CD4-positive, alpha-beta T cell (primary cell): Measurements from ENCODE around the gene FAM161B. TPM values are rescaled to one million over a fixed set of nuclear protein-coding genes. Genes with fewer than 3 reads are reported as not detected.

Source experiments
- ATAC-seq: fragments of 200-7000 bp; cut with Tn5 transposase; one replicate; pipeline ENCODE4 v1.10.0; 2022; ENCODE audit warnings: mild to moderate bottlenecking; ENCODE audit not compliant: poor library complexity
- CTCF ChIA-PET: fragments of 350-600 bp; sonication (Branson Sonifier 250); formaldehyde crosslinking; loops from one replicate; lab custom pipeline; 2021; ENCODE audit warnings: antibody characterized with exemption, inconsistent platforms; lab: Charles Lee
- POLR2A ChIA-PET: fragments of 350-600 bp; sonication (Branson Sonifier 250); formaldehyde crosslinking; loops from one replicate; lab custom pipeline; 2021; ENCODE audit warnings: antibody characterized with exemption, inconsistent platforms; lab: Charles Lee
- DNase-seq, 14 experiments: peaks; one replicate each; pipeline ENCODE4 v3.0.0-alpha.2; 2013 to 2020; ENCODE audit warnings: mixed read lengths in 2 of 14
- H3K27ac ChIP-seq, 2 donors: one replicate each; pipeline versions ENCODE4 v1.5.1 to v1.7.0; 2013; ENCODE audit warnings: low read length in 2 of 2, low read depth in 1 of 2, mild to moderate bottlenecking in 1 of 2
- H3K27me3 ChIP-seq, 2 experiments: 1 replicate in 1 of 2; 2 replicates in 1 of 2; pipeline versions ENCODE4 v1.6.1 to v1.7.0; 2013; ENCODE audit warnings: low read length in 2 of 2, control low read depth in 1 of 2, mild to moderate bottlenecking in 1 of 2, moderate library complexity in 1 of 2; ENCODE audit not compliant: insufficient read depth in 2 of 2, control insufficient read depth in 1 of 2
- H3K36me3 ChIP-seq: one replicate; pipeline ENCODE4 v1.6.1; 2013; ENCODE audit warnings: low read length, control low read depth; ENCODE audit not compliant: insufficient read depth
- H3K4me1 ChIP-seq: one replicate; pipeline ENCODE4 v1.6.1; 2013; ENCODE audit warnings: low read length, control low read depth; ENCODE audit not compliant: insufficient read depth
- H3K4me3 ChIP-seq: one replicate; pipeline ENCODE4 v1.5.1; 2013; ENCODE audit warnings: mild to moderate bottlenecking, low read length, moderate library complexity
- H3K9me3 ChIP-seq, 2 experiments: 1 replicate in 1 of 2; 2 replicates in 1 of 2; pipeline versions ENCODE4 v1.6.1 to v1.7.0; 2013; ENCODE audit warnings: low read length in 2 of 2, mild to moderate bottlenecking in 2 of 2, control low read depth in 1 of 2, moderate library complexity in 1 of 2; ENCODE audit not compliant: control insufficient read depth in 1 of 2, insufficient read depth in 1 of 2
- H3K27ac Mint-ChIP-seq: one replicate; pipeline ENCODE4 v1.8.0; 2020; ENCODE audit warnings: mixed read lengths
- H3K27me3 Mint-ChIP-seq: one replicate; pipeline ENCODE4 v1.8.0; 2021; ENCODE audit warnings: mixed read lengths
- H3K36me3 Mint-ChIP-seq: one replicate; pipeline ENCODE4 v1.8.0; 2021; ENCODE audit warnings: low read depth, mixed read lengths
- H3K4me1 Mint-ChIP-seq: one replicate; pipeline ENCODE4 v1.8.0; 2021; ENCODE audit warnings: low read depth, mixed read lengths
- H3K4me3 Mint-ChIP-seq: one replicate; pipeline ENCODE4 v1.8.0; 2020; ENCODE audit warnings: mild to moderate bottlenecking, mixed read lengths
- H3K9me3 Mint-ChIP-seq: one replicate; pipeline ENCODE4 v1.8.0; 2020; ENCODE audit warnings: mixed read lengths
- CTCF ChIP-seq: fragments of 200-600 bp; IDR thresholded peaks from one replicate; pipeline ENCODE4 v1.8.0; 2022; ENCODE audit warnings: antibody characterized with exemption, mild to moderate bottlenecking
- intact Hi-C, 2 experiments: fragments of 100-400 bp; cut with DNase I in 1 of 2; cut with micrococcal nuclease in 1 of 2; formaldehyde crosslinking; loops; one replicate each; pipeline versions ENCODE4 v1.15.1 to v1.9.0; 2023 to 2025; cut with DNase I, micrococcal nuclease
- total RNA-seq, 174 experiments: library from RNA in 2 of 174; stranded (reverse) in 2 of 174; gene quantifications; one replicate each; pipeline ENCODE4 v1.2.3 and lab custom pipeline; 2021 to 2026

The FAM161B gene
- total RNA-seq, 2 experiments from 2014 or later = 1.5 to 1.7 TPM

GRCh38 chr14:73937012-73937411, 12.9 kb downstream of the FAM161B start:
- H3K36me3 ChIP-seq = peaks cover 40% of the 10 kb centered on the region
- intact Hi-C loops = no loop called here
- no peak overlapping the region for H3K27ac ChIP-seq
- peaks cover 53% of the 10 kb centered on the region for H3K36me3 Mint-ChIP-seq
- no peak overlapping the region for H3K4me3 ChIP-seq
- no peak overlapping the region for H3K4me3 Mint-ChIP-seq
- no peak for ATAC-seq
- no peak for TF ChIP-seq CTCF
- no peaks in the 10 kb centered on the region for H3K9me3 Mint-ChIP-seq
- H3K27me3 ChIP-seq = no peaks in the 10 kb centered on the region
- DNase-seq = no peak
- H3K4me1 Mint-ChIP-seq = peaks cover 2% of the 10 kb centered on the region
- no peaks in the 10 kb centered on the region for H3K27me3 Mint-ChIP-seq
- CTCF ChIA-PET = no interaction called here
- H3K27ac Mint-ChIP-seq = no peak overlapping the region
- POLR2A ChIA-PET = interaction anchor here (1.4 kb wide), 1 partner anchor 13 kb away, joined by 4 read pairs; the partner anchor contains the start of genes COQ6 and FAM161B
- H3K9me3 ChIP-seq = no peaks in the 10 kb centered on the region
- no peaks in the 10 kb centered on the region for H3K4me1 ChIP-seq

- H3K27ac ChIP-seq = no peak overlapping the region
- H3K36me3 ChIP-seq = peaks cover 44% of the 10 kb centered on the region
- ATAC-seq (no peak), DNase-seq (no peak)
- ChIA-PET CTCF (interaction anchor here (0.9 to 1.1 kb wide), 2 partner anchors 13 to 208 kb away, joined by 3 to 4 read pairs; partner anchors contain the start of genes COQ6 and FAM161B), POLR2A (interaction anchor here (1.4 kb wide), 1 partner anchor 13 kb away, joined by 4 read pairs; the partner anchor contains the start of genes COQ6 and FAM161B)
- Mint-ChIP-seq H3K27ac (no peak overlapping the region), H3K27me3 (no peaks in the 10 kb centered on the region), H3K4me3 (no peak overlapping the region), H3K9me3 (no peaks in the 10 kb centered on the region), H3K4me1 (peaks cover 6% of the 10 kb centered on the region), H3K36me3 (peaks cover 58% of the 10 kb centered on the region)
- no peak overlapping the region for H3K4me3 ChIP-seq
- H3K27me3 ChIP-seq = no peaks in the 10 kb centered on the region
- intact Hi-C loops = no loop called here
- H3K9me3 ChIP-seq = no peaks in the 10 kb centered on the region
- no peak for TF ChIP-seq CTCF
- no peaks in the 10 kb centered on the region for H3K4me1 ChIP-seq
Observed at GRCh38 chr14:73936548-73936947, 13.3 kb downstream of the FAM161B start.

GRCh38 chr14:73935666-73936065, 14.2 kb downstream of the FAM161B start:
- Histone ChIP-seq H3K27ac (peak overlapping the region in 1 of 2 donors; percentile 25), H3K9me3 (no peaks in the 10 kb centered on the region), H3K4me1 (no peaks in the 10 kb centered on the region), H3K4me3 (no peak overlapping the region), H3K27me3 (no peaks in the 10 kb centered on the region), H3K36me3 (peaks cover 48% of the 10 kb centered on the region)
- Mint-ChIP-seq H3K27me3 (no peaks in the 10 kb centered on the region), H3K36me3 (peaks cover 65% of the 10 kb centered on the region), H3K27ac (no peak overlapping the region), H3K9me3 (no peaks in the 10 kb centered on the region), H3K4me3 (no peak overlapping the region), H3K4me1 (peaks cover 14% of the 10 kb centered on the region)
- intact Hi-C loops = no loop called here
- TF ChIP-seq CTCF = peak; percentile 6
- DNase-seq (peak in 1 of 14 experiments; percentile 12), ATAC-seq (no peak)
- ChIA-PET POLR2A (interaction anchor here (0.7 to 1.4 kb wide), 2 partner anchors 14 to 155 kb away, joined by 4 read pairs; partner anchors contain the start of genes COQ6 and FAM161B), CTCF (interaction anchor here (0.5 to 1.1 kb wide), 4 partner anchors 14 to 207 kb away, joined by 3 to 4 read pairs (median 3); partner anchors contain the start of genes COQ6 and FAM161B)
